ENCODE measurements around the gene PMEPA1.

GRCh38 chr20:57608516-57608915, 101.3 kb downstream of the PMEPA1 start:
- no peak for TF ChIP-seq EZH2 (IDR thresholded peaks at IDR 0.05; ENCODE audit: borderline replicate concordance, low read depth, low read length, severe bottlenecking)
- TF ChIP-seq CTCF (IDR thresholded peaks at IDR 0.05; ENCODE audit: extremely low read depth in 1 of 2, insufficient read depth in 1 of 2, low read depth in 1 of 2, low read length in 2 of 2) = no peak
- no peak for TF ChIP-seq GATA2 (IDR thresholded peaks at IDR 0.05; ENCODE audit: insufficient read depth, insufficient read length, low read depth, low read length)
- no peak for TF ChIP-seq FOS (IDR thresholded peaks at IDR 0.05; ENCODE audit: borderline replicate concordance, insufficient read depth, low read length)
- no peak for TF ChIP-seq POLR2AphosphoS5 (IDR thresholded peaks at IDR 0.05; ENCODE audit: insufficient read depth, low read depth, low read length)
- TF ChIP-seq MAX (IDR thresholded peaks at IDR 0.05; ENCODE audit: insufficient read depth, insufficient read length) = no peak

All from endothelial cell of umbilical vein (primary cell).